SW 1271 (cell line): ENCODE data around the gene MXI1.
"Not testable (repeated sequence)": the region's sequence is repeated elsewhere in the genome, so short reads cannot be mapped to it uniquely, and the experiment has no call there.

Experiments used
- DNase-seq, 2 experiments: peaks; one replicate each; lab custom pipeline; 2025; lab: John Stamatoyannopoulos, UW

MXI1 gene

DNA sequence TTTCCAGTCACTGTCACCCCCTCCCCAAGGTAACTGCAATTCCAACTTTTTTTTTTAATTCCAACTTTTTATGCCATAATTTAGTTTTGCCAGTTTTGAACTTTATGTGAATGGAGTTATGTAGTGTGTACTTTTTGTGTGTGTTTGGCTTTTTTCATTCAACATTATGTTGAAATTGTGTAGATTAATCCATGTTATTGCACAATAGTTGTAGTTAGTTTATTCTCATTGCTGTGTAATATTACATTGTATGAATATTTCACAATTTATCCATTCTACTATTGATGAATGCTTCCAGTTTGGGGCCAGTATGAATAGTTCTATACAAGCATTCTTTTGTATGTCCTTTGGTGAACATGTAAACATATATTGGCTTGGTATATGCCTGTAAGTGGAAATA, 32.5 kb downstream of the MXI1 start:
- DNase-seq: no peak

DNA sequence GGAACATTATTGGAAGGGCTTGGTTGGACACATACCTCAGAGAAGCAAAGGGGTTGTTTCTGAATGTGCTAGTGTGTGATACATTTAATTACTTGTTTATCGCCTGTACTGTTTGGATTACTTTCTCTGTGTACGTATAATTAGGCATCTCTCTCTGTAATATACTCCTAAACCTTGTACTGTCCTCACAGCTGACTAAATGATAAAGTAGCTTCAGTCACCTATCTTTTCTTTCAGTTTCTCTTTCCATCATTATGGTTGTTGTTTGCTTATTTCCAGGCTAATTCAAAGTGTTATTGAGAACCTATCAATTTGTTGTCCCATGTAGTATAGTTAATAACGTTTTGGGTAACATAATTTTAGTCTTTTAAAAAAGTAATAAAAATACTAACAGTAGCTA, 34.0 kb downstream of the MXI1 start:
- no peak for DNase-seq

DNA sequence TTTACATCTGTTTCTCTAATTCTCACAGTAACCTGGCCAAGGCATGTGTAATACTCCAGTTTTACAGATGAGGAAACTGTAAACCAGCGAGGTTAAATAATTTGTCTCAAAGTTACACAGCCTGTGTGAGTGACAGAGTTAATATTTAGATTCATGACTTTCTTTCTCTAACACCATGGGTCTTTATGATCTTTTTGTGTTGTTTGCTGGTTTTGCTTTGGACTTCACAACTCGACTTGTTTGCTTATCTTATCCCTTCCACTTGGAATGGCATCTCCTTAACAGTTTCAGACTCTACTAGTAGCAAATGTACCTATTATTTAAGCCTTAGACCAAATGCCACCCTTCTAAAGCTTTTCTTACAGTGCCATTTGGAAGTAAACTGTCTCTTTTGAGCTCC, 34.4 kb downstream of the MXI1 start:
- DNase-seq: no peak

DNA sequence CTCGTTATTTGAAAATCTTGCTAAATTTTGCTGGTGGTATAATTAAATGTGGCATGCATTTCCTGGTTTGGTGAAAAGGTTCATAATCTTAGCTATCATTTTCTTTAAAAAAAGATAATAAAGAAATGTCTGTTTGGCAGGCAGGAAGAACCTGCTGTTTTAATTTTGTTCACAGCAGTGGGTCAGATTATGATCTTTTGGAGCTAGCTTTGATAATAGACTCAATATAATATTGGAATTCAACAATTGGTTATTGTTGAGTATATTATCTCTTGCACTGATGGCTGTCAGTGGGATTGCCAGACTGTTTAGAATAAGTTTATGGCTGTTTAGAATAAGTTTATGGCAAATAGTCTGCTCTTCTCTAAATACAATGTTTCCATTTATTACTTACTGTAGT, 35.1 kb downstream of the MXI1 start:
- DNase-seq: no peak

DNA sequence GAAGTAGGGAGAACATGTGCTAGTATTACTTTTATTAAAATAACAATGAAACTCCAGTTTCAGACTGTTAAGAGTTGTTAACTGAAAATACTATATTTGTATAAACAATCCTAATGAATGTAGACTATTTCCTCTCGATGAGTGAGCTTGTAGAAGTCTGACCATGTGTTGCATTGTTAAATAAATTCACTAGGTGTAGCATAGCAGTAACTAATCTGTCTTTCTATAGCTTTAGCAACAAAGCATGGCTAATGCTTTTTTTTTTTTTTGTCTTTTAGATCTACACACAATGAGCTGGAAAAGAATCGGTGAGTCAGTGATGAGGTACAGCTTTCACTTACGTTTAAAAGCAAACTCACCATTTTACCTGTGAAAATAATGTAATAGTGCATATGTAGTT, 37.1 kb downstream of the MXI1 start:
- no peak for DNase-seq

DNA sequence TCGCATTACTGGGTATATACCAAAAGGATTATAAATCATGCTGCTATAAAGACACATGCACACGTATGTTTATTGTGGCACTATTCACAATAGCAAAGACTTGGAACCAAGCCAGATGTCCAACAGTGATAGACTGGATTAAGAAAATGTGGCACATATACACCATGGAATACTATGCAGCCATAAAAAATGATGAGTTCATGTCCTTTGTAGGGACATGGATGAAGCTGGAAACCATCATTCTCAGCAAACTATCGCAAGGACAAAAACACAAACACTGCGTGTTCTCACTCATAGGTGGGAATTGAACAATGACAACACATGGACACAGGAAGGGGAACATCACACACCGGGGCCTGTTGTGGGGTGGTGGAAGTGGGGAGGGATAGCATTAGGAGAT, 40.4 kb downstream of the MXI1 start:
- not testable (repeated sequence) for DNase-seq

DNA sequence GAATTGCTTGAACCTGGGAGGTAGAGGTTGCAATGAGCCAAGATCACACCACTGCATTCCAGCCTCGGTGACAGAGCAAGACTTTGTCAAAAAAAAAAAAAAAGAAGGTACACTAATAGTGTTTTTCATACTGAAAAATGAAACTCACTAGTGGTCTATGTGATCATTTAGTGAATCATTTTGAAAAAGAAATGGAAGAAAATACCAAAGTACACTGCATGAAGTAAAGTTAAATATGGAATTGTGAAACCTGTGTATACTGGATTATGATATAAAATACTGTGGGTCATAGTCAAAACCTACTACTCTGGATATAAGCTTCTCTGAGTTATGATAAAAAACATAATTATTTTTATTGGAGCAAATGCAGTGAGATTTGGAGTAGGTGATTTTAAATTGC, 42.1 kb downstream of the MXI1 start:
- DNase-seq: not testable (repeated sequence)

DNA sequence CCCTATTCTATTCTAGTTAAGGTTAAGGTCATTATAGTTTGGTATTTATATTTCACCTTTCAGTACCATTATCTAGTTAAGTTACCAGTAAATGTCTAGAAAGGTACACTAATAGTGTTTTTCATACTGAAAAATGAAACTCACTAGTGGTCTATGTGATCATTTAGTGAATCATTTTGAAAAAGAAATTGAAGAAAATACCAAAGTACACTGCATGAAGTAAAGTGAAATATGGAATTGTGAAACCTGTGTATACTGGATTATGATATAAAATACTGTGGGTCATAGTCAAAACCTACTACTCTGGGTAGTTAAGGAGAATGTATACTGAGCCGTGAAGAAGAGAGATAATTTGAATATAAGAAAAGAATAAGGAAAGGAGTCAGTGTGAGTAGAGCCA, 44.0 kb downstream of the MXI1 start:
- DNase-seq: not testable (repeated sequence)

DNA sequence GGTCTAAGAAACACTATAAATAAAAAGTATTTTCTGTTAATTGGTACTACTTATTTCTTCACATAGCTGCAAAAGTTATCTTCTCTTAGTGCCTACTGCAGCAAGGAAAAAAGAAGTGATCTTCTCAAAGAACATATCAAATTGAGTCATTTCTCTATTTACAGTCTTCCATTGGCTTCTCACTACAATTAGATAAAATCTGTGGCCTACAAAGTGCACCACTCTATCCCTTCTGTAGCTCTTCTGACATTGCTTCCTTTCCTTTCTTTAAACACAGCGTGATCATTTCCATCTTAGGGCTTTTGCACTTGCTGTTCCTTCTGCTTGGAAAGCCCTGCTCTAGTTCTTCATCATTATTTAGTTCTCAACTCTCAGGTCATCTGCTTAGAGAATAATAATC, 44.7 kb downstream of the MXI1 start:
- no peak for DNase-seq

DNA sequence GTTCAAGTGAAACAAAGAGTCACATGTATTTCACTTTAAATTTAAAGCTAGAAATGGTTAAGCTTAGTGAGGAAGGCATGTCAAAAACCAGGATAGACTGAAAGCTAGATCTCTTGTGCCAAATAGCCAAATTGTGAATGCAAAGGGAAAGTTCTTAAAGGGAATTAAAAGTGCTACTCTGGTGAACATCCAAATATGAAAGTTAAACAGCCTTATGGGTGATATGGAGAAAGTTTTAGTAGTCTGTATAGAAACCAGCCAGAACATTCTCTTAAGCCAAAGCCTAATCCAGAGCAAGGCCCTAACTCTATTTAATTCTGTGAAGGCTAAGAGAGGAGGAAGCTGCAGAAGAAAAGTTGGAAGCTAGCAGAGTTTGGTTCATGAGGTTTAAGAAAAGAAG, 47.1 kb downstream of the MXI1 start:
- DNase-seq: no peak

DNA sequence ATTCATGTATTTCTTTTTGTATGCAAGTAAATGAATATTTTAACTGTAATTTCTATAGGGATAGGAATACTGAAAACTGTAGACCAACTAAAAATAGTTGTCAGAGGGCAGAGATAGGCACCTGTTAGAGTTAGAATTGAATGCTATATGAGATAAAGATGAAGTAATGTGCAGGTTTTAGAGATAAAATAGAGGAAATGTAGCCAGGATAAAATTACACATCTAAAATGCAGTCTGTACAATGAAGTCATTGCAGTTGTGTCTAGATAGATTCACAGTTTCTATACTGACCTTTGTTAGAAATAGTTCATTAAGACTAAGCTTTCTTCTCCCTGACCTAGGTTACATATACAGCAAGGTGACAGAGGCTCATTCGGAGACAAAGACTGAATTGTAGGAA, 51.1 kb downstream of the MXI1 start:
- no peak for DNase-seq

DNA sequence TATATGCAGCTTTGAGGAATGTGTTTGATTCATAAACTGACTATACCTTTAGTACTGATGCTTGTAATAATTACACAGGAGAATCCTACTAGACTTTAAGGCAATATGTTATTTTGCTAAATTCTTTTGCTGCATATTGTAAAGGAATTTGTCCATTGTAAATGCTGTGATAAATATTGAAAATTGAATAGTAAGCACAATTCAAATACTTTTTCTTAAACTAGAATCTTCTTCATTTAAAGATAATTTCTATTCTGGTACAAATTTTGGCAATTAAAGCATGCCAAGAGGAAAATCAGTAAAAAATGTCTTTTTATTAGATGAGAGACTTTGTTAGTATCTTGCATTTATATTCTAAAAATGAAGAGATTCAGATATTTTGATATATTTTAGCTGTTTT, 51.9 kb downstream of the MXI1 start:
- no peak for DNase-seq

DNA sequence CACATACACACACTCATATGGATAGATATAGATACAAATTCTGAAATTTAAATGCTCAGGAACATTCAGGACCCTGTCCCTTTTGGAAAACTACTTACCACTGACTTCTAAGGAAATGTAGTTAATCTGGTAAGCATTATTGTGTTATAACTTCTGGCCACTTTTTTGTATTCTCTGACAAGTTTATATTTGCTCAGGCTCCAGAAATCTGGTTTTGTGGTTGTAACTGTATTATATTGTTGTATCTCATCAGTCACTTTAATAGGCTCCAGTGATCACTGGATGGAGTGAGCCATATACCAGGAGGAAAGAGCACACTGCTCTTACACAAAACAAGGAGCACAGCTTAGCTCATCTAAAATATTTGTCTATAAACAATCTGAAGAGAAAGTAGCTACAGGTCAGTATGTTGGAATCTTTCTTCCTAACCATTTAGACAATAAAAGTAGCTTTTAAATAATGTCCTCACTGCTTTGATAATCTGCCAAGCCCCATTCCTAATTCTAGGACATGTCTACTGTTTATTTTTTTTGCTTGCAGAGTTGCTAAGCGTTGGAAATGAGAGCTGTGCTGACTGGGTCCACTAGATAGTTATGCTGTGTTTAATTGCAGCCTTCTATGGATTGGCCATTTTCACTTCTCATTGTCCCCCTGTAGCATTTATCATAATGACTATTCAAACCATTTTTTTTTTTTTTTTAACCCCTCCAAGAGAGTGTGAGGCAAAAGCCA, 53.5 kb downstream of the MXI1 start:
- DNase-seq: no peak

DNA sequence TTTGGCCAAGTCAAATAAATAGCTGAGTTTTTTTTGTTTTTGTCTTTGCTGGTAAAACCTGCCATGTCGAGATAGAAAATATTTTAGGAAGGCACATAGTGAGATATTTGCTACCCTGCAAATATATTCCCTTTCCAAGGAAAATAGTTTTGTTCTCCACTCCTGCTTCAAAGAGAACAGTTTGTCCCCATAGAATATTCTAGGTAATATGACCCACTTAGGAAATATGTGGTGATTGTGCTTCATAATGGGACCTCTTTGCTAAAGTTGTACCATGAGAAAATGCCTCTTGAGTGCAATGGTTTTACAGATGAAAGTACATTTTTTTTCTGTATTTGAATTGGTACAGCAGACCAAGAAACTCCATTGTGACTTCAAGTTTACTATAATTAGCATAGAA, 55.8 kb downstream of the MXI1 start:
- no peak for DNase-seq

DNA sequence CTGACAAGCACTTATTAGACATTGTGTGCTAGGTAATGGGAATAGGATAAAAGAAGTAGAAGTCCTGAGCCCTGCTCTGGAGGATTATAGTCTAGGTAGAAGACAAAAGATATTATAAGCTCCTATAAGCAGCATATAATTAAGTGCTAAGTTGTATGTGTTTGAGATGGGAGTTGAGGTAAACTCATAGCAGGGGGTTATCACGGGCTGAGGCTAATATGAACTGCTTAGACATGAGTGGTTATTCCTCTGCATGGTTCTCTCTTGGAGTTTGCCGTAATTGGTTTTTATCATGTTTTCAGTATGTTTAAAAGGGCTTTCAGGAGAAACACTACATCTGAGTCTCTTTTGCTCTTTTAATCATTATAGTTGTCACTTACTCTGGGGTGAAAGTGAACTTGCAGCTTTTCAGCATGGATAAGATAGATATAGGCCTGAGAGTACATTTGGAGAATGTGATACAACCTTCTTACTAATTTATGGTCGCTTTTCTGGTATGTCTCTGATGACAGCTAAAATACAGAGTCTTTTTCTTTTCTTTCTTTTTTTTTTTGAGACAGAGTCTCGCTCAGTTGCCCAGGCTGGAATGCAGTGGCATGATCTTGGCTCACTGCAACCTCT, 58.3 kb downstream of the MXI1 start:
- no peak for DNase-seq

DNA sequence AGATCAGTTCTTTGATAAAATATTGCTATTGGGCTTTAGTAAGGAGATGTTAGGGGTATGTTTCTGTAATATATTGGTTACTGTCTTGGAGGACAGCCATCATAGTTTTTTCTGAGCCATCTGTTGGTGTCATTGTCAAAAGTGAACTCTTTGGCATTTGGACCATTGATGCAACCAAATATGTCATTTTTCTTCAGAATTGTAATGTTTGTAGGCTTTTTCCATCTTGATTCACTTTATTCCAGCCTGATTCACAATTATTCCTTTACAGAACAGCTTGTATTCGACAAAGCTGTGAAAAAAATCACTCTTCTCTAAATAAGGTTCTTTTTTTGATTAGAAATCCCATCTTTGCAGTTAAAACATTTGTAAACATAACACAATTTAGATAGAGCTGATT, 59.9 kb downstream of the MXI1 start:
- DNase-seq: no peak

DNA sequence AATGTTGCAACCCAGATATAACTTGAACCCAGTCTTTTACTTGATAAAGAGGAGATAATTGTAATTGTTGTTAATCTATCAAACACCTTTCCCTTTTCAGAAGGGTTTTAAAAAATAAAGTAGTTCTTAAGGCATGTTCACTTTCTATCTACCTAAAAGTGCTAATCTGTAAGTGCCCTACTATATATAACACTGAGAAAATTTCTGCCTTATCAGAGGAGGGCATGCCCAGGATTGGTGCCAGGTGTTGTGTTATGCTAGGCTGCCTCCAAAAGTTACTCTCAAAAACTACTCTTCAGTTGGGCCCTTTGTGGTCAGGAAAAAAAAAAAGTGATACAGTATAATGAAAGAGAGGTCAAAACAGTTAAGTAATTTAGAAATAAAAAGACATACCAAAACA, 61.0 kb downstream of the MXI1 start:
- no peak for DNase-seq

DNA sequence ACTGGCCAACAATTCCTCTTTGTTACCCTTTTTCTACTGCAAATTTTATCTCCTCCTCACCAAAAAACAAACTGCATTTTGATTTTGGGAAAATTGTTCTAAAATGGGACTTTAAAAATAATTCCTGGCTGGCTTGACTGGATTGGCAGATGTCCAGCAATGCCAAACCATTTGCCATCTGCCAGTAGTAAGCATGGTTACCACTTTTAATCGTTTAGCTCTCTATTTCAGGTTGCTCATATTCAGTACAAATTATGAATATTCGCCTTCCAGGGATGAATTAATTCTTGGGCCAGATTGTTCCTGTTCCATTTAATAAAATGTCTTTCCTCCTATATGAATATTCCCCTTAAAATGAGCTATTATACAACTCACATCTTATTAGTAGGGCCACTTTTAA, 61.6 kb downstream of the MXI1 start:
- DNase-seq: no peak

DNA sequence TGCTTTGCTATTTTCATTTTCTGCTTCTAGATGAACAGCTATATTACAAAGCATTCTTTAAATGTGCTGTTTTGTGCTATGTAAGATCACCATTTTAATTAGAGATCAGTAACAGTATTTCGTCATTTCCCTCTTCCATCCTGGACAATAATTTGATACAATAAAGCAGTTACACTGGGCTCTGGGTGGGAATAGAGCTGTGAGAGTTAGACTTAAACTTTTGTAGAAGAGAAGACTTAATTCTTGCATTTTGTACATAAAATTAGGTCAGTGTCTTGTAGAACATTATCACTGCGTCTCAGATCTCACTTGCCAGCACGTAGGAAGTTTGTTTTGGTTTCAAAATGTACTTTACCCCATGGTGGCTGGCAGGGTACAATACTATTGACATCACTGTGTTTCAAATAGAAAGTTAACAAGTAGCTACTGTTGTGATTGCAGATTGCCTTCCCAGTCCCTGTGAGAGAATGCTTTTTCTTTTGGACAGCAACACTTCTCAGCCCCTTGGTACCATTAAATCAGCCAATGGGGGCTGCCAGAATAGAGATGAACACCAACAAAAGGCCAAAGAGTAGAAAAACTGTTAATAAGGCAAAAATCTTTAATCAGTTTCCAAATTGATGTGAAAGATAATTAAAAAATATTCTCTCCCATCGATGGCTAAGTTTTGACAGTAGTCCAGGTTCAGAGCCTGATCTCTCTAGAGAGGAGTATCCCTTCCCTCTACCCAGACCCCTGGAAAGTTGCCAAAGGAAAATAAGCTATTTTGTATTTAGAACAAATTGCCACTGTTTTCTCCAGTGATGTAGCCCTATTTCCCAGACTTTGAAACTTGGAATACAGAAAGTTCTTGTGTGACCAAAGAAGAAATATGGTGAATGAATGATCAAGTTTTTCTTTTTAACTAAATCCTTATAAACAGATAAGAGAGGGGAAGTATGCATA, 62.2 kb downstream of the MXI1 start:
- DNase-seq: no peak

DNA sequence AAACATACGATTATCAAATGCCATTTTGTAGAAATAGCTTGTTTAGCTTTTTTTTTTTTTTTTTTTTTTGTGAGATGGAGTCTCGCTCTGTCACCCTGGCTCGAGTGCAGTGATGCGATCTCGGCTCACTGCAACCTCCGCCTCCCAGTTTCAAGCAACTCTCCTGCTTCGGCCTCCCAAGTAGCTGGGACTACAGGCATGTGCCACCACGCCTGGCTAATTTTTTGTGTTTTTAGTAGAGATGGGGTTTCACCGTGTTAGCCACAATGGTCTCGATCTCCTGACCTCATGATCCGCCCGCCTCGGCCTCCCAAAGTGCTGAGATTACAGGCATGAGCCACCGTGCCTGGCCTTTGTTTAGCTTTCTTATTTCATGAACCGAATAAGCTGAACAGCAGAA, 65.6 kb downstream of the MXI1 start:
- DNase-seq: not testable (repeated sequence)

DNA sequence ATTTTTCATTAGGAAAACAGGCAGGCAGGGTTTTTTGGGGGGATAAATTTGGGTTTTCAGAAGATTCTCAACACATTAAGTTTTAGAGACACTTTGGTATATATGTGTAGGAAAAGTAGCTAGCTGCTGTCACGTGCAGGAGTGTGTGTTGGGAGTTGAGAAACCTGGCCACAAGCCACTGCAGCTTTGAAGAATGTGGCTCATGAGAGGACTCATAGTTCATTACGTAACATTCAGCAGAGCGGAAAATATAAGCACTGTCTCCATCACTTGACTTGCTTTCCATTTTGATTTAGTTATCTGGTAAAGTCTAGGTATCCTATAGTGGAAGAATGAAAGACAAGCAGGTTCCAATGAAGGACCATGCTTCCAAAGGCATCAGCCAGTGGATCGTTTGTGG, 66.1 kb downstream of the MXI1 start:
- DNase-seq: no peak

DNA sequence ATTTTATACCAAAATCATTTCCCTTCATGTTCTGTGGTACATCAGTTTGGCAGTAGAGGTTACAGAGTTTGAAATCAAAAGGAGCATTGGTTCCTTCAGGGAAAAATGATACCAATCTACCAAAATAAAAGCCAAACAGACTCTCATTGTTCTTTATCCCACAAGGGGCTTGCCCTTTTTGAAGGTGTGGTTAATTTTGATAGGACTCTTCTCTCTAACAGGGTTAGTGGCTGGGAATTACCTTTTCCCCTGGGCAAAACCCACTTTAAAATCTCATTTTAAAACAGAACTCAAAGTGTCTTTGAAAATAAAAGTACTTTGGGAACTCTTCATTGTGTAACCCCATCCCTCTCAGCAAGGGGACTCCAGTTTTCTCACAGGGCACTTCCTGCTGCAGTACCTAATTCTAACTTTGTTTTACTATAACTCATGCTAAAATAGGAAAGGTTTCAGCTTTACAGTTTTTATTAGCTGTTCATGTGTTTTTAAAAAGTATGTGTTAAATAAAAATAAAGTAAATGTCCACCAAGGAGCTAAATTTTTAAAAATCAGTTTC, 66.7 kb downstream of the MXI1 start:
- no peak for DNase-seq

DNA sequence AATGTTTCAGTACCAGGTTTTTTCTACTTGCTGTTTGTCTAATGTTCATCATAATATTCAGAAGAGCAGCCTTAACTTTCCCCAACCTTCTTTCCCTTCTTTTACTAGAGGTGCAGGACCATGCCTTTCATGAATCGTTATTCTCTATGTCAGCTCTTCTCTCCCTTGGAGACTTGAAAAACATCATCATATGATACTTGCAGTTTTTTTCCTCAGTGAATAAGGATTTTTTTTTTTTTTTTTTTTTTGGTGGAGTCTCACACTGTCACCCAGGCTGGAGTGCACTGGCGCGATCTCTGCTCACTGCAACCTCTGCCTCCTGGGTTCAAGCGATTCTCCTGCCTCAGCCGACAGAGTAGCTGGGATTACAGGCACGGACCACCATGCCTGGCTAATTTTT, 67.2 kb downstream of the MXI1 start:
- DNase-seq: no peak
